Activated T-cell treated with anti-CD3 and anti-CD28 coated beads, Interleukin-2, amount 50 U/mL, for 72 hours (primary cell): ENCODE data around the gene AKT1. TPM values are rescaled to one million over a fixed set of nuclear protein-coding genes. Genes with fewer than 3 reads are reported as not detected.
"Not testable (repeated sequence)": the region's sequence is repeated elsewhere in the genome, so short reads cannot be mapped to it uniquely, and the experiment has no call there.

ENCODE experiments used
- ATAC-seq, 2 donors: fragments of 150-1000 bp; cut with Tn5 transposase; replicated peaks in 1 of 2; 2 replicates each; pipeline ENCODE4 v1.10.0; 2021; ENCODE audit warnings: moderate library complexity in 2 of 2, mild to moderate bottlenecking in 1 of 2
- DNase-seq, 2 donors: peaks; one replicate each; pipeline ENCODE4 v3.0.0; 2021 to 2022; ENCODE audit warnings: mixed read lengths in 1 of 2
- H3K27ac Mint-ChIP-seq: one replicate; pipeline ENCODE4 v1.8.0; 2022; ENCODE audit warnings: mild to moderate bottlenecking, moderate library complexity, mixed read lengths
- H3K27me3 Mint-ChIP-seq: one replicate; pipeline ENCODE4 v1.8.0; 2022; ENCODE audit warnings: low read depth, mixed read lengths
- H3K36me3 Mint-ChIP-seq, 2 donors: one replicate each; pipeline ENCODE4 v1.8.0; 2022; ENCODE audit warnings: mixed read lengths in 2 of 2, mild to moderate bottlenecking in 1 of 2; ENCODE audit not compliant: insufficient read depth in 2 of 2
- H3K4me1 Mint-ChIP-seq: one replicate; pipeline ENCODE4 v1.8.0; 2022; ENCODE audit warnings: low read depth, mixed read lengths
- H3K4me3 Mint-ChIP-seq, 2 donors: one replicate each; pipeline ENCODE4 v1.8.0; 2022; ENCODE audit warnings: mild to moderate bottlenecking in 2 of 2, mixed read lengths in 2 of 2, moderate library complexity in 2 of 2
- H3K9me3 Mint-ChIP-seq, 2 donors: one replicate each; pipeline ENCODE4 v1.8.0; 2022; ENCODE audit warnings: mixed read lengths in 2 of 2
- total RNA-seq, 2 donors: library from RNA; stranded (reverse); gene quantifications; one replicate each; pipeline ENCODE4 v1.2.3, GENCODE V29; 2022

Gene AKT1
- total RNA-seq, 2 donors from 2014 or later: 98.0 to 113 TPM

- H3K4me1 Mint-ChIP-seq: peaks cover 15% of the 10 kb centered on the region
- ATAC-seq: no peak
- no peak for DNase-seq
- peaks cover 5 to 8% of the 10 kb centered on the region in 2 donors for H3K36me3 Mint-ChIP-seq
- peaks cover 20% of the 10 kb centered on the region for H3K27me3 Mint-ChIP-seq
- no peak overlapping the region for H3K27ac Mint-ChIP-seq
- H3K9me3 Mint-ChIP-seq: peaks cover 6 to 7% of the 10 kb centered on the region in 2 donors
- H3K4me3 Mint-ChIP-seq: peak overlapping the region; percentile 89 to 91
Observed at GRCh38 chr14:104824353-104824997, 28.9 kb upstream of the AKT1 start.

GRCh38 chr14:104822821-104823615 lies 27.5 kb upstream of the AKT1 start:
- Mint-ChIP-seq H3K9me3 (peaks cover 6 to 7% of the 10 kb centered on the region in 2 donors), H3K4me1 (peaks cover 21% of the 10 kb centered on the region), H3K4me3 (no peak overlapping the region), H3K27ac (no peak overlapping the region), H3K36me3 (peaks cover 5 to 8% of the 10 kb centered on the region in 2 donors), H3K27me3 (peaks cover 20% of the 10 kb centered on the region)
- no peak for DNase-seq
- no peak for ATAC-seq

GRCh38 chr14:104821971-104822608 lies 26.5 kb upstream of the AKT1 start:
- Mint-ChIP-seq H3K9me3 (peaks cover 6 to 7% of the 10 kb centered on the region in 2 donors), H3K27me3 (peaks cover 20% of the 10 kb centered on the region), H3K4me3 (no peak overlapping the region), H3K36me3 (peaks cover 5 to 8% of the 10 kb centered on the region in 2 donors), H3K27ac (no peak overlapping the region), H3K4me1 (peaks cover 23% of the 10 kb centered on the region)
- DNase-seq (no peak), ATAC-seq (no peak)

- ATAC-seq (no peak), DNase-seq (no peak)
- Mint-ChIP-seq H3K27ac (no peak overlapping the region), H3K36me3 (peaks cover 5 to 8% of the 10 kb centered on the region in 2 donors), H3K27me3 (peaks cover 20% of the 10 kb centered on the region), H3K4me1 (peaks cover 25% of the 10 kb centered on the region), H3K4me3 (no peak overlapping the region), H3K9me3 (peaks cover 6 to 7% of the 10 kb centered on the region in 2 donors)
Observed at GRCh38 chr14:104821229-104821945, 25.8 kb upstream of the AKT1 start.

GRCh38 chr14:104820669-104821228 lies 25.2 kb upstream of the AKT1 start:
- peaks cover 18% of the 10 kb centered on the region for H3K27me3 Mint-ChIP-seq
- peaks cover 6 to 7% of the 10 kb centered on the region in 2 donors for H3K9me3 Mint-ChIP-seq
- ATAC-seq: no peak
- H3K4me1 Mint-ChIP-seq: peaks cover 23% of the 10 kb centered on the region
- DNase-seq: no peak
- no peak overlapping the region for H3K27ac Mint-ChIP-seq
- peaks cover 5 to 8% of the 10 kb centered on the region in 2 donors for H3K36me3 Mint-ChIP-seq
- no peak overlapping the region for H3K4me3 Mint-ChIP-seq

GRCh38 chr14:104819361-104819781 lies 23.8 kb upstream of the AKT1 start:
- ATAC-seq (no peak), DNase-seq (no peak)
- no peak overlapping the region for H3K4me3 Mint-ChIP-seq

GRCh38 chr14:104818714-104819161 lies 23.2 kb upstream of the AKT1 start:
- H3K36me3 Mint-ChIP-seq: no peaks in the 10 kb centered on the region
- no peak overlapping the region for H3K4me3 Mint-ChIP-seq
- no peak overlapping the region for H3K27ac Mint-ChIP-seq
- no peak for DNase-seq
- no peak for ATAC-seq
- peaks cover 27% of the 10 kb centered on the region for H3K4me1 Mint-ChIP-seq
- H3K9me3 Mint-ChIP-seq: no peaks in the 10 kb centered on the region
- no peaks in the 10 kb centered on the region for H3K27me3 Mint-ChIP-seq

More at GRCh38 chr14:104819361-104819781, 23.8 kb upstream of the AKT1 start:
- Mint-ChIP-seq H3K36me3 (peaks cover 0 to under 1% of the 10 kb centered on the region in 2 donors), H3K27me3 (peaks cover 5% of the 10 kb centered on the region), H3K27ac (no peak overlapping the region), H3K4me1 (peaks cover 21% of the 10 kb centered on the region), H3K9me3 (peaks cover 1% of the 10 kb centered on the region in 2 donors)

GRCh38 chr14:104817930-104818713 lies 22.6 kb upstream of the AKT1 start:
- Mint-ChIP-seq H3K4me1 (peaks cover 29% of the 10 kb centered on the region), H3K9me3 (no peaks in the 10 kb centered on the region)

GRCh38 chr14:104816616-104816884 lies 21.0 kb upstream of the AKT1 start:
- ATAC-seq (no peak), DNase-seq (no peak)
- Mint-ChIP-seq H3K9me3 (no peaks in the 10 kb centered on the region), H3K4me1 (peaks cover 29% of the 10 kb centered on the region), H3K27ac (peak overlapping the region; percentile 96), H3K4me3 (peak overlapping the region; percentile 85 to 94), H3K27me3 (no peaks in the 10 kb centered on the region), H3K36me3 (no peaks in the 10 kb centered on the region)

More at GRCh38 chr14:104817930-104818713, 22.6 kb upstream of the AKT1 start:
- ATAC-seq (no peak), DNase-seq (no peak)
- no peaks in the 10 kb centered on the region for H3K27me3 Mint-ChIP-seq
- no peaks in the 10 kb centered on the region for H3K36me3 Mint-ChIP-seq
- H3K4me3 Mint-ChIP-seq: peak overlapping the region in 1 of 2 donors; percentile 94
- H3K27ac Mint-ChIP-seq: no peak overlapping the region

- not testable (repeated sequence) for DNase-seq, H3K27me3 Mint-ChIP-seq, H3K36me3 Mint-ChIP-seq, H3K27ac Mint-ChIP-seq, H3K9me3 Mint-ChIP-seq, ATAC-seq
- H3K4me1 Mint-ChIP-seq: peaks cover 29% of the 10 kb centered on the region
- H3K4me3 Mint-ChIP-seq: peak overlapping the region; percentile 85 to 94
Observed at GRCh38 chr14:104814701-104815100, 19.2 kb upstream of the AKT1 start.

GRCh38 chr14:104813286-104813685 lies 17.7 kb upstream of the AKT1 start:
- no peak overlapping the region for H3K27ac Mint-ChIP-seq
- no peak for DNase-seq

GRCh38 chr14:104810316-104810715 lies 14.8 kb upstream of the AKT1 start:
- Mint-ChIP-seq H3K4me1 (peaks cover 11% of the 10 kb centered on the region), H3K27me3 (no peaks in the 10 kb centered on the region), H3K36me3 (no peaks in the 10 kb centered on the region), H3K9me3 (peaks cover 0 to 4% of the 10 kb centered on the region in 2 donors), H3K4me3 (no peak overlapping the region), H3K27ac (no peak overlapping the region)
- ATAC-seq (no peak), DNase-seq (no peak)

More at GRCh38 chr14:104813286-104813685, 17.7 kb upstream of the AKT1 start:
- Mint-ChIP-seq H3K4me3 (no peak overlapping the region), H3K4me1 (peaks cover 25% of the 10 kb centered on the region), H3K9me3 (no peaks in the 10 kb centered on the region), H3K36me3 (no peaks in the 10 kb centered on the region), H3K27me3 (no peaks in the 10 kb centered on the region)
- ATAC-seq: no peak
